Measurements from ENCODE around the gene P2RX2. TPM values are rescaled to one million over a fixed set of nuclear protein-coding genes. Genes with fewer than 3 reads are reported as not detected.

P2RX2 gene
- total and polyA plus RNA-seq, 4 donors, result not detected

DNA sequence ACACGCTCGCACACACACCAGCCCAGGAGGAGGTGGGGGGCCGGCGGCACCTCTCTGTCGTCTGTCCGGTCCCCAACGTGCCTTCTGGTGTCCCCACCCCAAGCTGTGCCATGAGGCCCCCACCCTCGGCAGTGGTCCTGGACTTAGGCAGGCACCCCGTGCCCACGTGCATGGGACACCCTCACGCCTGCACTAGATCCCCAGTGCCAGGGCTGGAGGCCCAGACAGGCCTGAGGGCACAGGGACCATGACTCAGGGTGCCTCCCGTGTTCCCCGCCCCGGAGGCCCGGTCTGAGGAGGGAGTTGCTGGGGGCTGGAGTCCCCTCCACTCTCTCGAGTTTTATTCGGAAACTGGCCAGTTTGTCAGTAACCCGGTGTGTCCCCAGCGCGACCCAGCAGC is 47.0 kb upstream of the P2RX2 start:
- Histone ChIP-seq H3K4me3 (ENCODE audit: low read depth in 1 of 3, low read length in 3 of 3) (no peak overlapping the region), H3K27me3 (ENCODE audit: control insufficient read depth in 4 of 4, insufficient read depth in 4 of 4, low read length in 3 of 4) (no peaks in the 10 kb centered on the region), H3K4me1 (ENCODE audit: control insufficient read depth in 4 of 4, insufficient read depth in 4 of 4, low read length in 3 of 4) (no peaks in the 10 kb centered on the region), H3K9ac (ENCODE audit: low read depth in 1 of 2, low read length in 2 of 2) (no peak overlapping the region), H3K9me3 (ENCODE audit: control insufficient read depth in 4 of 4, low read length in 3 of 4) (no peaks in the 10 kb centered on the region), H3K36me3 (ENCODE audit: control insufficient read depth in 4 of 4, insufficient read depth in 3 of 4, low read depth in 1 of 4, low read length in 3 of 4) (peaks cover 0 to 23% (median 10%) of the 10 kb centered on the region in 4 donors), H3K27ac (ENCODE audit: low read depth in 1 of 2, low read length in 2 of 2) (no peak overlapping the region)
- no peak for DNase-seq (ENCODE audit: low spot score)
- TF ChIP-seq, protein P1, sequence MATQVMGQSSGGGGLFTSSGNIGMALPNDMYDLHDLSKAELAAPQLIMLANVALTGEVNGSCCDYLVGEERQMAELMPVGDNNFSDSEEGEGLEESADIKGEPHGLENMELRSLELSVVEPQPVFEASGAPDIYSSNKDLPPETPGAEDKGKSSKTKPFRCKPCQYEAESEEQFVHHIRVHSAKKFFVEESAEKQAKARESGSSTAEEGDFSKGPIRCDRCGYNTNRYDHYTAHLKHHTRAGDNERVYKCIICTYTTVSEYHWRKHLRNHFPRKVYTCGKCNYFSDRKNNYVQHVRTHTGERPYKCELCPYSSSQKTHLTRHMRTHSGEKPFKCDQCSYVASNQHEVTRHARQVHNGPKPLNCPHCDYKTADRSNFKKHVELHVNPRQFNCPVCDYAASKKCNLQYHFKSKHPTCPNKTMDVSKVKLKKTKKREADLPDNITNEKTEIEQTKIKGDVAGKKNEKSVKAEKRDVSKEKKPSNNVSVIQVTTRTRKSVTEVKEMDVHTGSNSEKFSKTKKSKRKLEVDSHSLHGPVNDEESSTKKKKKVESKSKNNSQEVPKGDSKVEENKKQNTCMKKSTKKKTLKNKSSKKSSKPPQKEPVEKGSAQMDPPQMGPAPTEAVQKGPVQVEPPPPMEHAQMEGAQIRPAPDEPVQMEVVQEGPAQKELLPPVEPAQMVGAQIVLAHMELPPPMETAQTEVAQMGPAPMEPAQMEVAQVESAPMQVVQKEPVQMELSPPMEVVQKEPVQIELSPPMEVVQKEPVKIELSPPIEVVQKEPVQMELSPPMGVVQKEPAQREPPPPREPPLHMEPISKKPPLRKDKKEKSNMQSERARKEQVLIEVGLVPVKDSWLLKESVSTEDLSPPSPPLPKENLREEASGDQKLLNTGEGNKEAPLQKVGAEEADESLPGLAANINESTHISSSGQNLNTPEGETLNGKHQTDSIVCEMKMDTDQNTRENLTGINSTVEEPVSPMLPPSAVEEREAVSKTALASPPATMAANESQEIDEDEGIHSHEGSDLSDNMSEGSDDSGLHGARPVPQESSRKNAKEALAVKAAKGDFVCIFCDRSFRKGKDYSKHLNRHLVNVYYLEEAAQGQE (IDR thresholded peaks at IDR 0.05), result no peak
- TF ChIP-seq FOXA1 (IDR thresholded peaks at IDR 0.05) (no peak), SP1 (IDR thresholded peaks at IDR 0.05) (no peak)
- WGBS, result 96% methylated on average over 20 of the region's 20 CpGs

DNA sequence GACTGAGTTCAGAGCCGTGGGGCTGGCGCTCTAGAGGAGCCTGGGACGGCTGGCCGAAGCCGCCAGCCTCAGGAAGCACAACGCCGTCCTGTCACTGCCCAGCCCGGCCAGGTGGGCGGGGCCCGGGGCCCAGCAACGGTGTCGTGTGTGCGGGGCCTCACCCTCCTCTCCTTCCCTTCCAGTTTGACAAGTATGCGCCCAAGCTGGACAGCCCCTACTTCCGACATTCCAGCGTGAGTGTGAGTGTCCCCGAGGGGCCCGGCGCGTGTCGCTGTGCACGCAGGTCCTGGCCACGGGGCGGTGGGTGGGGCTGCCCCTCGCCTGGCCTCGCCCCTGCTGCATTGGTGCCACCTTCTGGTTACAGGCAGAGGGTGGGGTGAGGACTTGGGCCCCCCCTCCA is 46.5 kb upstream of the P2RX2 start:
- no peak overlapping the region for H3K4me3 ChIP-seq (ENCODE audit: low read depth in 1 of 3, low read length in 3 of 3)
- WGBS, result 93% methylated on average over 26 of the region's 26 CpGs
- H3K27me3 ChIP-seq (ENCODE audit: control insufficient read depth in 4 of 4, insufficient read depth in 4 of 4, low read length in 3 of 4), result no peaks in the 10 kb centered on the region
- no peaks in the 10 kb centered on the region for H3K9me3 ChIP-seq (ENCODE audit: control insufficient read depth in 4 of 4, low read length in 3 of 4)
- H3K27ac ChIP-seq (ENCODE audit: low read depth in 1 of 2, low read length in 2 of 2), result no peak overlapping the region
- DNase-seq (ENCODE audit: low spot score), result no peak
- peaks cover 0 to 28% (median 12%) of the 10 kb centered on the region in 4 donors for H3K36me3 ChIP-seq (ENCODE audit: control insufficient read depth in 4 of 4, insufficient read depth in 3 of 4, low read depth in 1 of 4, low read length in 3 of 4)
- H3K9ac ChIP-seq (ENCODE audit: low read depth in 1 of 2, low read length in 2 of 2), result no peak overlapping the region
- H3K4me1 ChIP-seq (ENCODE audit: control insufficient read depth in 4 of 4, insufficient read depth in 4 of 4, low read length in 3 of 4), result no peaks in the 10 kb centered on the region
- TF ChIP-seq, protein P2, sequence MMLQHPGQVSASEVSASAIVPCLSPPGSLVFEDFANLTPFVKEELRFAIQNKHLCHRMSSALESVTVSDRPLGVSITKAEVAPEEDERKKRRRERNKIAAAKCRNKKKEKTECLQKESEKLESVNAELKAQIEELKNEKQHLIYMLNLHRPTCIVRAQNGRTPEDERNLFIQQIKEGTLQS (IDR thresholded peaks at IDR 0.05), result no peak
- TF ChIP-seq, protein P3, sequence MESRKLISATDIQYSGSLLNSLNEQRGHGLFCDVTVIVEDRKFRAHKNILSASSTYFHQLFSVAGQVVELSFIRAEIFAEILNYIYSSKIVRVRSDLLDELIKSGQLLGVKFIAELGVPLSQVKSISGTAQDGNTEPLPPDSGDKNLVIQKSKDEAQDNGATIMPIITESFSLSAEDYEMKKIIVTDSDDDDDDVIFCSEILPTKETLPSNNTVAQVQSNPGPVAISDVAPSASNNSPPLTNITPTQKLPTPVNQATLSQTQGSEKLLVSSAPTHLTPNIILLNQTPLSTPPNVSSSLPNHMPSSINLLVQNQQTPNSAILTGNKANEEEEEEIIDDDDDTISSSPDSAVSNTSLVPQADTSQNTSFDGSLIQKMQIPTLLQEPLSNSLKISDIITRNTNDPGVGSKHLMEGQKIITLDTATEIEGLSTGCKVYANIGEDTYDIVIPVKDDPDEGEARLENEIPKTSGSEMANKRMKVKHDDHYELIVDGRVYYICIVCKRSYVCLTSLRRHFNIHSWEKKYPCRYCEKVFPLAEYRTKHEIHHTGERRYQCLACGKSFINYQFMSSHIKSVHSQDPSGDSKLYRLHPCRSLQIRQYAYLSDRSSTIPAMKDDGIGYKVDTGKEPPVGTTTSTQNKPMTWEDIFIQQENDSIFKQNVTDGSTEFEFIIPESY (IDR thresholded peaks at IDR 0.05), result no peak
- TF ChIP-seq NR2F2 (IDR thresholded peaks at IDR 0.05) (no peak), SP1 (IDR thresholded peaks at IDR 0.05) (no peak), GABPA (IDR thresholded peaks at IDR 0.05 in 1 of 2, conservative IDR thresholded peaks at IDR 0.05 in 1 of 2) (no peak), RAD21 (IDR thresholded peaks at IDR 0.05) (no peak), HNF4A (conservative IDR thresholded peaks at IDR 0.05) (no peak), FOXA1 (IDR thresholded peaks at IDR 0.05) (no peak), HNF4G (IDR thresholded peaks at IDR 0.05) (no peak)
- TF ChIP-seq, protein P1 (IDR thresholded peaks at IDR 0.05), result no peak

Measured in liver (tissue), 9 donors.